ENCODE results near the gene KLHDC8A. TPM values are rescaled to one million over a fixed set of nuclear protein-coding genes. Genes with fewer than 3 reads are reported as not detected.

The KLHDC8A gene
- total RNA-seq, 1 experiment from 2014 or later = 0.49 TPM

DNA sequence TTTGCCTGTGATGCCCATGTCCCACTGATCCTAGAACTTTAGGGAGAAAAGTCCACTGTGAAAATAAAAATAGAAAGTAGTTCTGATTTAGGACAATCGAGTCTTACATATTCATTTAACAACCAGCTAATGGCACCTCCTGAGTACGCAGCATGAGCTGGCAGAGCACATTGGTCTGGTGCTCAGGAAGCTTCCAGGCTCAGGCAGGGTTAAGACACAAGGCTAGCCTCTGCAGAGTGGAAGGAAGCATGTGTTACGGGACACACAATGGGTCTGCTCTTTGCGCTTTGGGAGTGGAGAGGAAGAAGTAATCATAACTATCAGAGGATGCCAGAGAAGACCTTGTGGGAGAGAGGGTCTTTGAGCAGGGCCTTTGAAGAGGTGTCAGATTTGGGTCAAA is 4.2 kb upstream of the KLHDC8A start:
- RAD21 ChIA-PET (ENCODE audit: low non-redundant PET in 1 of 2, low total read pairs in 2 of 2, uncharacterized antibody in 2 of 2, unreplicated experiment in 2 of 2) = no interaction called here
- CTCF ChIA-PET = no interaction called here
- DNase-seq (ENCODE audit: low read depth, low spot score) (no peak), ATAC-seq (no peak)
- no peaks in the 10 kb centered on the region; the same call in 1 of the 2 replicates for H3K9me2 ChIP-seq (ENCODE audit: insufficient read depth)
- H3K27ac ChIP-seq (ENCODE audit: low read depth, low read length) = no peak overlapping the region
- BruUV-seq (replicated peaks) = no TSS peak
- H2AFZ ChIP-seq (ENCODE audit: low read depth, low read length, poor library complexity, severe bottlenecking) = no peak overlapping the region
- intact Hi-C loops (cut with micrococcal nuclease) = no loop called here
- H3K9me3 ChIP-seq (ENCODE audit: control insufficient read depth in 1 of 2, insufficient read depth in 1 of 2, low read depth in 1 of 2, low read length in 2 of 2) = no peaks in the 10 kb centered on the region
- H4K20me1 ChIP-seq (ENCODE audit: insufficient read depth) = no peaks in the 10 kb centered on the region
- H3K4me2 ChIP-seq (ENCODE audit: low read length) = no peak overlapping the region
- no peaks in the 10 kb centered on the region for H3K27me3 ChIP-seq (ENCODE audit: insufficient read depth, low read length)
- no peaks in the 10 kb centered on the region for H3K36me3 ChIP-seq (ENCODE audit: control insufficient read depth in 1 of 2, insufficient read depth in 2 of 2, low read length in 2 of 2)
- no peaks in the 10 kb centered on the region for H3K79me2 ChIP-seq (ENCODE audit: insufficient read depth, low read length)
- H3K4me3 ChIP-seq (replicated peaks in 1 of 2; ENCODE audit: low read depth in 1 of 2, low read length in 2 of 2) = no peak overlapping the region
- peaks cover 0 to 4% of the 10 kb centered on the region in 2 experiments; a peak in 3 of 4 replicates for H3K4me1 ChIP-seq (ENCODE audit: control insufficient read depth in 1 of 2, insufficient read depth in 2 of 2, low read length in 2 of 2)
- TF ChIP-seq TCF7L2 (IDR thresholded peaks at IDR 0.05; ENCODE audit: borderline replicate concordance, extremely low read depth, insufficient read depth, insufficient read length) (no peak), SP1 (IDR thresholded peaks at IDR 0.05; ENCODE audit: low read depth) (no peak), FOSL1 (IDR thresholded peaks at IDR 0.05; ENCODE audit: low read depth) (no peak), SRF (IDR thresholded peaks at IDR 0.05; ENCODE audit: low read depth) (no peak), EZH2phosphoT487 (IDR thresholded peaks at IDR 0.05; ENCODE audit: borderline replicate concordance) (no peak), ZFX (IDR thresholded peaks at IDR 0.05) (no peak), REST (IDR thresholded peaks at IDR 0.05; ENCODE audit: low read depth) (no peak), ZNF274 (IDR thresholded peaks at IDR 0.05; ENCODE audit: low read depth, low read length) (no peak), CEBPB (IDR thresholded peaks at IDR 0.05; ENCODE audit: low read depth) (no peak), YY1 (IDR thresholded peaks at IDR 0.05; ENCODE audit: extremely low read depth, insufficient replicate concordance, low read depth, low read length) (no peak), ELF1 (IDR thresholded peaks at IDR 0.05; ENCODE audit: borderline replicate concordance, low read depth) (no peak), EGR1 (IDR thresholded peaks at IDR 0.05; ENCODE audit: low read depth) (no peak), POLR2A (IDR thresholded peaks at IDR 0.05; ENCODE audit: borderline replicate concordance, extremely low read depth, insufficient read depth, insufficient read length) (no peak), SIN3A (IDR thresholded peaks at IDR 0.05; ENCODE audit: low read depth) (no peak), JUND (IDR thresholded peaks at IDR 0.05) (no peak)
- TF ChIP-seq, protein P1, sequence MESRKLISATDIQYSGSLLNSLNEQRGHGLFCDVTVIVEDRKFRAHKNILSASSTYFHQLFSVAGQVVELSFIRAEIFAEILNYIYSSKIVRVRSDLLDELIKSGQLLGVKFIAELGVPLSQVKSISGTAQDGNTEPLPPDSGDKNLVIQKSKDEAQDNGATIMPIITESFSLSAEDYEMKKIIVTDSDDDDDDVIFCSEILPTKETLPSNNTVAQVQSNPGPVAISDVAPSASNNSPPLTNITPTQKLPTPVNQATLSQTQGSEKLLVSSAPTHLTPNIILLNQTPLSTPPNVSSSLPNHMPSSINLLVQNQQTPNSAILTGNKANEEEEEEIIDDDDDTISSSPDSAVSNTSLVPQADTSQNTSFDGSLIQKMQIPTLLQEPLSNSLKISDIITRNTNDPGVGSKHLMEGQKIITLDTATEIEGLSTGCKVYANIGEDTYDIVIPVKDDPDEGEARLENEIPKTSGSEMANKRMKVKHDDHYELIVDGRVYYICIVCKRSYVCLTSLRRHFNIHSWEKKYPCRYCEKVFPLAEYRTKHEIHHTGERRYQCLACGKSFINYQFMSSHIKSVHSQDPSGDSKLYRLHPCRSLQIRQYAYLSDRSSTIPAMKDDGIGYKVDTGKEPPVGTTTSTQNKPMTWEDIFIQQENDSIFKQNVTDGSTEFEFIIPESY (IDR thresholded peaks at IDR 0.05; ENCODE audit: extremely low read depth, insufficient replicate concordance, low read length) = no peak
- TF ChIP-seq, protein P2, sequence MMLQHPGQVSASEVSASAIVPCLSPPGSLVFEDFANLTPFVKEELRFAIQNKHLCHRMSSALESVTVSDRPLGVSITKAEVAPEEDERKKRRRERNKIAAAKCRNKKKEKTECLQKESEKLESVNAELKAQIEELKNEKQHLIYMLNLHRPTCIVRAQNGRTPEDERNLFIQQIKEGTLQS (IDR thresholded peaks at IDR 0.05) = no peak
- TF ChIP-seq, protein P3, sequence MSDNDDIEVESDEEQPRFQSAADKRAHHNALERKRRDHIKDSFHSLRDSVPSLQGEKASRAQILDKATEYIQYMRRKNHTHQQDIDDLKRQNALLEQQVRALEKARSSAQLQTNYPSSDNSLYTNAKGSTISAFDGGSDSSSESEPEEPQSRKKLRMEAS (IDR thresholded peaks at IDR 0.05) = no peak
- TF ChIP-seq, protein P4, sequence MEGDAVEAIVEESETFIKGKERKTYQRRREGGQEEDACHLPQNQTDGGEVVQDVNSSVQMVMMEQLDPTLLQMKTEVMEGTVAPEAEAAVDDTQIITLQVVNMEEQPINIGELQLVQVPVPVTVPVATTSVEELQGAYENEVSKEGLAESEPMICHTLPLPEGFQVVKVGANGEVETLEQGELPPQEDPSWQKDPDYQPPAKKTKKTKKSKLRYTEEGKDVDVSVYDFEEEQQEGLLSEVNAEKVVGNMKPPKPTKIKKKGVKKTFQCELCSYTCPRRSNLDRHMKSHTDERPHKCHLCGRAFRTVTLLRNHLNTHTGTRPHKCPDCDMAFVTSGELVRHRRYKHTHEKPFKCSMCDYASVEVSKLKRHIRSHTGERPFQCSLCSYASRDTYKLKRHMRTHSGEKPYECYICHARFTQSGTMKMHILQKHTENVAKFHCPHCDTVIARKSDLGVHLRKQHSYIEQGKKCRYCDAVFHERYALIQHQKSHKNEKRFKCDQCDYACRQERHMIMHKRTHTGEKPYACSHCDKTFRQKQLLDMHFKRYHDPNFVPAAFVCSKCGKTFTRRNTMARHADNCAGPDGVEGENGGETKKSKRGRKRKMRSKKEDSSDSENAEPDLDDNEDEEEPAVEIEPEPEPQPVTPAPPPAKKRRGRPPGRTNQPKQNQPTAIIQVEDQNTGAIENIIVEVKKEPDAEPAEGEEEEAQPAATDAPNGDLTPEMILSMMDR (IDR thresholded peaks at IDR 0.05 in 2 of 3, conservative IDR thresholded peaks at IDR 0.05 in 1 of 3; ENCODE audit: borderline replicate concordance in 1 of 3, insufficient read depth in 1 of 3, low read depth in 2 of 3, low read length in 2 of 3) = no peak
- POLR2A ChIA-PET = no interaction called here
- H3K9ac ChIP-seq (ENCODE audit: low read length) = no peak overlapping the region
